NAMALWA (cell line): ENCODE measurements around the gene TMIGD2.

Experiments used
- DNase-seq: peaks from one replicate; pipeline ENCODE4 v3.0.0-alpha.2; 2015; ENCODE audit warnings: low spot score

TMIGD2 gene

GRCh38 chr19:4326837-4327251 lies 24.7 kb upstream of the TMIGD2 start:
- no peak for DNase-seq

- DNase-seq, result no peak
Observed at GRCh38 chr19:4326215-4326836, 24.1 kb upstream of the TMIGD2 start.

GRCh38 chr19:4324228-4324627 lies 22.0 kb upstream of the TMIGD2 start:
- no peak for DNase-seq

GRCh38 chr19:4323692-4324091 lies 21.5 kb upstream of the TMIGD2 start:
- no peak for DNase-seq

GRCh38 chr19:4322942-4323665 lies 20.9 kb upstream of the TMIGD2 start:
- no peak for DNase-seq

GRCh38 chr19:4320419-4320818 lies 18.2 kb upstream of the TMIGD2 start:
- no peak for DNase-seq

- DNase-seq, result no peak
Observed at GRCh38 chr19:4319067-4319718, 17.0 kb upstream of the TMIGD2 start.

GRCh38 chr19:4318460-4318859 lies 16.3 kb upstream of the TMIGD2 start:
- no peak for DNase-seq

GRCh38 chr19:4316956-4317355 lies 14.8 kb upstream of the TMIGD2 start:
- no peak for DNase-seq

- peak; percentile 41 for DNase-seq
Observed at GRCh38 chr19:4313847-4314490, 11.8 kb upstream of the TMIGD2 start.

- DNase-seq, result peak; percentile 79
Observed at GRCh38 chr19:4310247-4311121, 8.3 kb upstream of the TMIGD2 start.

GRCh38 chr19:4305659-4306058 lies 3.5 kb upstream of the TMIGD2 start:
- no peak for DNase-seq

- no peak for DNase-seq
Observed at GRCh38 chr19:4305257-4305612, 3.0 kb upstream of the TMIGD2 start.

- peak; percentile 83 for DNase-seq
Observed at GRCh38 chr19:4304538-4305256, 2.5 kb upstream of the TMIGD2 start, which contains the start of gene FSD1. Gene FSD1 (plus strand): TSS chr19:4304598. CDS start chr19:4304747, 149 bp downstream.

GRCh38 chr19:4303819-4304537 lies 1.8 kb upstream of the TMIGD2 start:
- no peak for DNase-seq

- DNase-seq, result no peak
Observed at GRCh38 chr19:4301590-4302242, 473 bp downstream of the TMIGD2 start.

- DNase-seq, result no peak
Observed at GRCh38 chr19:4300589-4300988, 1.6 kb downstream of the TMIGD2 start.

GRCh38 chr19:4298810-4299550 lies 3.2 kb downstream of the TMIGD2 start:
- no peak for DNase-seq
